K562 (cell line): ENCODE data around the gene PNRC2. TPM values are rescaled to one million over a fixed set of nuclear protein-coding genes. Genes with fewer than 3 reads are reported as not detected.
A peak's percentile ranks its signal among the peaks of the same experiment; 100 is the strongest.

ENCODE experiments used
- FOSL1 ChIP-seq: fragments of 200-800 bp; sonication (Bioruptor generic); conservative IDR thresholded peaks from 2 replicates; pipeline ENCODE4 v1.6.1; 2016; ENCODE audit warnings: missing genetic modification characterization, missing compliant biosample characterization
- HDAC1 ChIP-seq, 2 experiments: fragments of 450-650 bp; IDR thresholded peaks; 2 replicates each; pipeline ENCODE4 v1.6.1; 2016 to 2017; ENCODE audit warnings: inconsistent platforms in 1 of 2, mild to moderate bottlenecking in 1 of 2, moderate library complexity in 1 of 2
- PML ChIP-seq: IDR thresholded peaks from 2 replicates; pipeline ENCODE4 v1.6.1; 2012; ENCODE audit warnings: low read length, inconsistent platforms
- RBM17 ChIP-seq: fragments of 200-400 bp; formaldehyde crosslinking; IDR thresholded peaks from 2 replicates; pipeline ENCODE4 v1.6.1; 2017; ENCODE audit warnings: low read depth, mild to moderate bottlenecking, low read length, borderline replicate concordance
- SRF ChIP-seq, 2 experiments: fragments of 250-450, 450-650 bp in 1 of 2; sonication (Bioruptor Pico) in 1 of 2; sonication (generic) in 1 of 2; formaldehyde crosslinking; IDR thresholded peaks; 2 replicates each; pipeline versions ENCODE4 v1.5.0 to v1.5.1; 2020 to 2022; ENCODE audit warnings: mild to moderate bottlenecking in 1 of 2, missing genetic modification reagents in 1 of 2
- ZNF354B ChIP-seq: fragments of 250-450 bp; sonication (Bioruptor Pico); IDR thresholded peaks from 2 replicates; pipeline ENCODE4 v1.4.0; 2020
- ZSCAN32 ChIP-seq: fragments of 450-650 bp; formaldehyde crosslinking; IDR thresholded peaks from 2 replicates; pipeline ENCODE4 v1.4.0; 2020; ENCODE audit warnings: mild to moderate bottlenecking, moderate library complexity
- polyA plus RNA-seq, 8 experiments: library from polyadenylated mRNA; depleted of rRNA in 4 of 8; stranded (reverse) in 5 of 8; unstranded in 3 of 8; fragments of >200 nt; fragmentation: Nextera tagmentation in 2 of 8; fragmentation: Illumina TruSeq in 1 of 8; extraction: Ambion mirVana in 2 of 8; extraction: Trizol in 1 of 8; gene quantifications; 2 replicates each; pipeline versions ENCODE4 v1.2.1 to v1.2.3, GENCODE V29; 2011 to 2014; ENCODE audit warnings: inconsistent platforms in 1 of 8, missing spikeins in 1 of 8
- total RNA-seq, 7 experiments: library from RNA; depleted of rRNA in 6 of 7; stranded (reverse); fragments of >200 nt in 6 of 7; fragmentation: Illumina TruSeq in 2 of 7; extraction: Trizol in 2 of 7; gene quantifications; 2 replicates each; pipeline versions ENCODE4 v1.2.1 to v1.2.3, GENCODE V29; 2011 to 2021; ENCODE audit warnings: low replicate concordance in 1 of 7
- TF ChIP-seq, protein P1 (sequence below): sonication (generic); formaldehyde crosslinking; IDR thresholded peaks from 2 replicates; pipeline ENCODE4 v1.8.0; 2023; ENCODE audit warnings: mild to moderate bottlenecking, missing genetic modification reagents
- TF ChIP-seq, protein P2 (sequence below): sonication (generic); formaldehyde crosslinking; IDR thresholded peaks from 2 replicates; pipeline ENCODE4 v1.8.1; 2023; ENCODE audit warnings: mild to moderate bottlenecking, missing genetic modification reagents
- TF ChIP-seq, protein P3 (sequence below): sonication (generic); formaldehyde crosslinking; IDR thresholded peaks from 2 replicates; pipeline ENCODE4 v1.8.0; 2022; ENCODE audit warnings: mild to moderate bottlenecking, missing genetic modification reagents
- TF ChIP-seq, protein P4 (sequence below): sonication (generic); formaldehyde crosslinking; IDR thresholded peaks from 2 replicates; pipeline ENCODE4 v1.8.0; 2022; ENCODE audit warnings: mild to moderate bottlenecking, missing genetic modification reagents

Gene PNRC2
- total and polyA plus RNA-seq, 9 of the 15 experiments (the other 6 are each of a cell fraction or from before 2014, with no cell fraction given), result 127 to 303 (median 203) TPM

DNA sequence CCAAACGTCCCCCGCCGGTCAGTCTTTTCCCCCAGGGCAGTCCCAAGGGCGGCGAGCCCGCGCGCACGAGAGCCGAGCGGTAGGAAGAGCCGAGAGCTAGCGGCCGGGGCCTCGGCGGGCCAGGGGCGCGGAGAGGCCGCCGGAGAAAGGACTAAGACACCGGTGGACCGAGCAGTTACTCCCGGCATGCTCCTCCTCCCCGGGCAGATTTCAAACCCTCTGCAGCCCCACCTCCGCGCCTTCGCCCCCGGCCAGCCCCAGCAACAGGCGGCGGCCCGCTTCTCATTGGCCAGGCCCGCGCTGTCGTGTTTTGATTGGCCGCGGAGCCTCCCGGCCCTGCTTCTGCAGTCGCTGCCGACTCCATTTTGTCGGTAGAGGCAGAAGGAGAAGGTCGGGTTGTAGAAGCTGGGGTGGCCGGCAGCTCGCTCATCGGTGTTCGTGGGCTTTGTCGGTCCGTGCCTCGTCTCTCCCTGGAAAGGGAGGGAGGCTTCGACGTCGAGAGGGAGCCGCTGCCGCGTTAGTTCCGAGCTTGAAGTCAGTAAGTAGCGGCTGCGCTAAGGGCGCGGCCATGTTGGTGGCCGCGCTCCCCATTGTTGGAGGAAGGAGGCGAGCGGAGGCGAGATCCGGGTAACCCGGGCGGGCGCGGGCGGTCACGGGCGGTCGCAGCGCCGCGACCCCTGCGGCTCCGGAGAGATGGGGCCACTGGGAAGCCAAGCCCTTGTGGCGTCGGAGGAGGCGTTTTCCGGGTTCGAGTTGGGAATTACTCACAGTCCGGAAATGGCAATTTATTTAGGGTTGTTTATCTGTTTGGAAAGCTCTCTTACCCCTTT lies at the start of gene PNRC2 (continued):
- TF ChIP-seq, protein P1, sequence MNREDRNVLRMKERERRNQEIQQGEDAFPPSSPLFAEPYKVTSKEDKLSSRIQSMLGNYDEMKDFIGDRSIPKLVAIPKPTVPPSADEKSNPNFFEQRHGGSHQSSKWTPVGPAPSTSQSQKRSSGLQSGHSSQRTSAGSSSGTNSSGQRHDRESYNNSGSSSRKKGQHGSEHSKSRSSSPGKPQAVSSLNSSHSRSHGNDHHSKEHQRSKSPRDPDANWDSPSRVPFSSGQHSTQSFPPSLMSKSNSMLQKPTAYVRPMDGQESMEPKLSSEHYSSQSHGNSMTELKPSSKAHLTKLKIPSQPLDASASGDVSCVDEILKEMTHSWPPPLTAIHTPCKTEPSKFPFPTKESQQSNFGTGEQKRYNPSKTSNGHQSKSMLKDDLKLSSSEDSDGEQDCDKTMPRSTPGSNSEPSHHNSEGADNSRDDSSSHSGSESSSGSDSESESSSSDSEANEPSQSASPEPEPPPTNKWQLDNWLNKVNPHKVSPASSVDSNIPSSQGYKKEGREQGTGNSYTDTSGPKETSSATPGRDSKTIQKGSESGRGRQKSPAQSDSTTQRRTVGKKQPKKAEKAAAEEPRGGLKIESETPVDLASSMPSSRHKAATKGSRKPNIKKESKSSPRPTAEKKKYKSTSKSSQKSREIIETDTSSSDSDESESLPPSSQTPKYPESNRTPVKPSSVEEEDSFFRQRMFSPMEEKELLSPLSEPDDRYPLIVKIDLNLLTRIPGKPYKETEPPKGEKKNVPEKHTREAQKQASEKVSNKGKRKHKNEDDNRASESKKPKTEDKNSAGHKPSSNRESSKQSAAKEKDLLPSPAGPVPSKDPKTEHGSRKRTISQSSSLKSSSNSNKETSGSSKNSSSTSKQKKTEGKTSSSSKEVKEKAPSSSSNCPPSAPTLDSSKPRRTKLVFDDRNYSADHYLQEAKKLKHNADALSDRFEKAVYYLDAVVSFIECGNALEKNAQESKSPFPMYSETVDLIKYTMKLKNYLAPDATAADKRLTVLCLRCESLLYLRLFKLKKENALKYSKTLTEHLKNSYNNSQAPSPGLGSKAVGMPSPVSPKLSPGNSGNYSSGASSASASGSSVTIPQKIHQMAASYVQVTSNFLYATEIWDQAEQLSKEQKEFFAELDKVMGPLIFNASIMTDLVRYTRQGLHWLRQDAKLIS (CRISPR knock-in tag), result peak; percentile 95
- TF ChIP-seq ZNF354B (CRISPR knock-in tag) (no peak), SRF (CRISPR knock-in tag; IDR thresholded peaks at IDR 0.05) (0 out of 4 replicates have a peak, but pooled peaks have one; percentile 7 to 56), FOSL1 (tag) (no peak; the same call in none of the 2 replicates), PML (peak; percentile 85; the same call in 1 of the 2 replicates), RBM17 (no peak), ZSCAN32 (CRISPR knock-in tag) (no peak), HDAC1 (IDR thresholded peaks at IDR 0.05) (peak in 1 of 2 experiments; percentile 82; a peak in 2 of 4 replicates)
- TF ChIP-seq, protein P2, sequence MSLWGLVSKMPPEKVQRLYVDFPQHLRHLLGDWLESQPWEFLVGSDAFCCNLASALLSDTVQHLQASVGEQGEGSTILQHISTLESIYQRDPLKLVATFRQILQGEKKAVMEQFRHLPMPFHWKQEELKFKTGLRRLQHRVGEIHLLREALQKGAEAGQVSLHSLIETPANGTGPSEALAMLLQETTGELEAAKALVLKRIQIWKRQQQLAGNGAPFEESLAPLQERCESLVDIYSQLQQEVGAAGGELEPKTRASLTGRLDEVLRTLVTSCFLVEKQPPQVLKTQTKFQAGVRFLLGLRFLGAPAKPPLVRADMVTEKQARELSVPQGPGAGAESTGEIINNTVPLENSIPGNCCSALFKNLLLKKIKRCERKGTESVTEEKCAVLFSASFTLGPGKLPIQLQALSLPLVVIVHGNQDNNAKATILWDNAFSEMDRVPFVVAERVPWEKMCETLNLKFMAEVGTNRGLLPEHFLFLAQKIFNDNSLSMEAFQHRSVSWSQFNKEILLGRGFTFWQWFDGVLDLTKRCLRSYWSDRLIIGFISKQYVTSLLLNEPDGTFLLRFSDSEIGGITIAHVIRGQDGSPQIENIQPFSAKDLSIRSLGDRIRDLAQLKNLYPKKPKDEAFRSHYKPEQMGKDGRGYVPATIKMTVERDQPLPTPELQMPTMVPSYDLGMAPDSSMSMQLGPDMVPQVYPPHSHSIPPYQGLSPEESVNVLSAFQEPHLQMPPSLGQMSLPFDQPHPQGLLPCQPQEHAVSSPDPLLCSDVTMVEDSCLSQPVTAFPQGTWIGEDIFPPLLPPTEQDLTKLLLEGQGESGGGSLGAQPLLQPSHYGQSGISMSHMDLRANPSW (CRISPR knock-in tag), result peak; percentile 88; the same call in 1 of the 2 replicates
- TF ChIP-seq, protein P3, sequence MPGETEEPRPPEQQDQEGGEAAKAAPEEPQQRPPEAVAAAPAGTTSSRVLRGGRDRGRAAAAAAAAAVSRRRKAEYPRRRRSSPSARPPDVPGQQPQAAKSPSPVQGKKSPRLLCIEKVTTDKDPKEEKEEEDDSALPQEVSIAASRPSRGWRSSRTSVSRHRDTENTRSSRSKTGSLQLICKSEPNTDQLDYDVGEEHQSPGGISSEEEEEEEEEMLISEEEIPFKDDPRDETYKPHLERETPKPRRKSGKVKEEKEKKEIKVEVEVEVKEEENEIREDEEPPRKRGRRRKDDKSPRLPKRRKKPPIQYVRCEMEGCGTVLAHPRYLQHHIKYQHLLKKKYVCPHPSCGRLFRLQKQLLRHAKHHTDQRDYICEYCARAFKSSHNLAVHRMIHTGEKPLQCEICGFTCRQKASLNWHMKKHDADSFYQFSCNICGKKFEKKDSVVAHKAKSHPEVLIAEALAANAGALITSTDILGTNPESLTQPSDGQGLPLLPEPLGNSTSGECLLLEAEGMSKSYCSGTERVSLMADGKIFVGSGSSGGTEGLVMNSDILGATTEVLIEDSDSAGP (CRISPR knock-in tag), result no peak; the same call in 1 of the 2 replicates
- TF ChIP-seq, protein P4, sequence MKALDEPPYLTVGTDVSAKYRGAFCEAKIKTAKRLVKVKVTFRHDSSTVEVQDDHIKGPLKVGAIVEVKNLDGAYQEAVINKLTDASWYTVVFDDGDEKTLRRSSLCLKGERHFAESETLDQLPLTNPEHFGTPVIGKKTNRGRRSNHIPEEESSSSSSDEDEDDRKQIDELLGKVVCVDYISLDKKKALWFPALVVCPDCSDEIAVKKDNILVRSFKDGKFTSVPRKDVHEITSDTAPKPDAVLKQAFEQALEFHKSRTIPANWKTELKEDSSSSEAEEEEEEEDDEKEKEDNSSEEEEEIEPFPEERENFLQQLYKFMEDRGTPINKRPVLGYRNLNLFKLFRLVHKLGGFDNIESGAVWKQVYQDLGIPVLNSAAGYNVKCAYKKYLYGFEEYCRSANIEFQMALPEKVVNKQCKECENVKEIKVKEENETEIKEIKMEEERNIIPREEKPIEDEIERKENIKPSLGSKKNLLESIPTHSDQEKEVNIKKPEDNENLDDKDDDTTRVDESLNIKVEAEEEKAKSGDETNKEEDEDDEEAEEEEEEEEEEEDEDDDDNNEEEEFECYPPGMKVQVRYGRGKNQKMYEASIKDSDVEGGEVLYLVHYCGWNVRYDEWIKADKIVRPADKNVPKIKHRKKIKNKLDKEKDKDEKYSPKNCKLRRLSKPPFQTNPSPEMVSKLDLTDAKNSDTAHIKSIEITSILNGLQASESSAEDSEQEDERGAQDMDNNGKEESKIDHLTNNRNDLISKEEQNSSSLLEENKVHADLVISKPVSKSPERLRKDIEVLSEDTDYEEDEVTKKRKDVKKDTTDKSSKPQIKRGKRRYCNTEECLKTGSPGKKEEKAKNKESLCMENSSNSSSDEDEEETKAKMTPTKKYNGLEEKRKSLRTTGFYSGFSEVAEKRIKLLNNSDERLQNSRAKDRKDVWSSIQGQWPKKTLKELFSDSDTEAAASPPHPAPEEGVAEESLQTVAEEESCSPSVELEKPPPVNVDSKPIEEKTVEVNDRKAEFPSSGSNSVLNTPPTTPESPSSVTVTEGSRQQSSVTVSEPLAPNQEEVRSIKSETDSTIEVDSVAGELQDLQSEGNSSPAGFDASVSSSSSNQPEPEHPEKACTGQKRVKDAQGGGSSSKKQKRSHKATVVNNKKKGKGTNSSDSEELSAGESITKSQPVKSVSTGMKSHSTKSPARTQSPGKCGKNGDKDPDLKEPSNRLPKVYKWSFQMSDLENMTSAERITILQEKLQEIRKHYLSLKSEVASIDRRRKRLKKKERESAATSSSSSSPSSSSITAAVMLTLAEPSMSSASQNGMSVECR (CRISPR knock-in tag), result peak; percentile 47; the same call in 1 of the 2 replicates
